CD4-positive, alpha-beta T cell treated with Interleukin-15 for 4 hours (primary cell): Measurements from ENCODE around the gene HSPB2.

ENCODE experiments used
- DNase-seq: peaks from one replicate; pipeline ENCODE4 v3.0.0-alpha.2; 2020; ENCODE audit warnings: low spot score

Gene HSPB2

GRCh38 chr11:111938687-111939160, 26.2 kb downstream of the HSPB2 start:
- DNase-seq: peak; percentile 32

GRCh38 chr11:111939836-111940604, 27.5 kb downstream of the HSPB2 start:
- DNase-seq: no peak

GRCh38 chr11:111941963-111942362, 29.4 kb downstream of the HSPB2 start:
- no peak for DNase-seq

- no peak for DNase-seq
Measured at GRCh38 chr11:111942829-111943228, 30.3 kb downstream of the HSPB2 start.

- DNase-seq: no peak
Measured at GRCh38 chr11:111944139-111944538, 31.6 kb downstream of the HSPB2 start.

GRCh38 chr11:111944651-111945051, 32.1 kb downstream of the HSPB2 start:
- peak; percentile 22 for DNase-seq

GRCh38 chr11:111945198-111945597, 32.7 kb downstream of the HSPB2 start:
- no peak for DNase-seq

DNA sequence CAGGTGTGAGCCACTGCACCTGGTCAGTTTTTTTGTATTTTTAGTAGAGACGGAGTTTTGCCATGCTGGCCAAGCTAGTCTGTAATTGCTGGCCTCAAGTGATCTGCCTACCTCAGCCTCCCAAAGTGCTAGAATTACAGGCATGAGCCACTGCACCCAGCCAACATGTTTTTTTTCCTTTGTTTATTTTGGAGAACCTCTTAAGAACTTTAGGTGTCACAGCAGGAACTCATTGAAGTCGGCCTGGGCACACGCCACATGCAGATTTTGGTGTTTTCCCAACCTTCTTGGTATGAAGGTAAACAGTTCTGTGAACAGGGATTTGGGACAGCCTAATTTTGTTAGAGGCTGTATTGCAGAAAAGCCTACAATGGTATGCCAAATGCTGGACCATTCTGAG, 34.0 kb downstream of the HSPB2 start:
- DNase-seq: no peak

- no peak for DNase-seq
Measured at GRCh38 chr11:111947143-111947542, 34.6 kb downstream of the HSPB2 start.

GRCh38 chr11:111949519-111950426, 37.2 kb downstream of the HSPB2 start:
- no peak for DNase-seq

GRCh38 chr11:111951565-111951964, 39.0 kb downstream of the HSPB2 start:
- DNase-seq: no peak

DNA sequence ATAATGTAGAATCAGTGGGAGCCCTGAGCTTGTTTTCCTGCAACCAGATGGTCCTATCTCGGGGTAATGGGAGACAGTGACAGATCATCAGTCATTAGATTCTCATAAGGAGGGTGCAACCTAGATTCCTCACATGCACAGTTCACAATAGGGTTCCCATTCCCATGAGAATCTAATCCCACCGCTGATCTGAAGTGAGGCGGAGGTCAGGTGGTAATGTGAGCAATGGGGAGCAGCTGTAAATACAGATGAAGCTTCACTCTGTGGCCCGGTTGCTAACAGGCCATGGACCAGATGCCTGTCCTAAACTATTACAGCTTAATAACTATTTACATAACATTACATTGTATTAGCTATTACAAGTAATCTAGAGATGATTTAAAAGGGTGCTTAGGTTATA, 41.6 kb downstream of the HSPB2 start:
- DNase-seq: no peak

GRCh38 chr11:111957663-111958444, 45.3 kb downstream of the HSPB2 start:
- DNase-seq: no peak

- DNase-seq: no peak
Measured at GRCh38 chr11:111960916-111961315, 48.4 kb downstream of the HSPB2 start.

DNA sequence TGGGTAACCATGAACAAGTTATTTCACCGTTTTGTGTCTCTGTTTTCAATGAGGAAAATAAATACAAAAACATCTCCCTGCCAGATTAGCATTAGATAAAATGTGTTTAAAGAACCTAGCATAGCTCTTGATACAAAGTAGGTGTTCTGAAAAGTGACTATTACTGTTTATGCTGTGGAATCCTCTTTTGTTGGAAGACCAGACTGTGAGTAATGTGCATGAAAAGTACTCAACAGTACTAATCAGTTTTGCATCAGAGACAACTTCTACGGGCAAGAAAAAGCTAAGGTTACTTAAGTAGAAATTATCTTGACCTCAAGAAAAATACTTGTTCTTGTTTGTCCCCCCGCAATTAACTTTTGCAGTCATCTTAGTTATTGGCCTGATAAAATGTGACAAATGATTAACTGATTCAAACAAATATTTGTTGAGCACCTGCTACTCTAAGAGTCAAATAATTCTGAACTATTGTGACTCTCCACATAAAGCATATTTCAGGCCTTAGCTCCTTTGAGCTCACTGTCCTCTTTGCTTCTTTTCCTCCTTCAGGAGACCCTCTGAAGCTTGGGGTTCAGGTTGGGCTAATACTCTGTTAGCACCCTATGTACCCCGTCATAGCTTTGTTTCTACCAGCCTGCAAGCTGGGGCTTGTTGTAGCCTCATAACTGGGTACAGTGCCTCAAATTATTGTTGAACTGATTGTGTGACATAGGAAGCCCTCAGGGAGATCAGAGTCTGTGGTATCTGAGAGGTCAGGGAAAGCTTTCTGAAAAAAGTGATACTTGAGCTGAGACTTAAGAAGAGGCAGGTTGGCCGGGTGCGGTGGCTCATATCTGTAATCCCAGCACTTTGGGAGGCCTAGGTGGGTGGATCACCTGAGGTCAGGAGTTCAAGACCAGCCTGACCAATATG, 49.1 kb downstream of the HSPB2 start:
- DNase-seq: no peak
